K562 (cell line): ENCODE results near the gene ATF6B. TPM values are rescaled to one million over a fixed set of nuclear protein-coding genes. Genes with fewer than 3 reads are reported as not detected.

Experiments
- ATAC-seq: fragments of 200-7000 bp; cut with Tn5 transposase; 3 replicates; pipeline ENCODE4 v1.9.1; 2020; ENCODE audit warnings: moderate library complexity
- BruUV-seq: library from RNA; stranded (reverse); fragments of 400-500 nt; replicated peaks from 2 replicates; lab custom pipeline; 2021; lab: Mats Ljungman, UMichigan
- CTCF ChIA-PET: fragments of 300-600 bp; formaldehyde crosslinking; extraction: SDS; loops from one replicate; lab custom pipeline; 2021; ENCODE audit warnings: low intra/inter-chr PET ratio; lab: Yijun Ruan, JAX
- POLR2A ChIA-PET: fragments of 300-600, 350-650 bp; sonication (Branson Sonifier 250); formaldehyde crosslinking; extraction: SDS; loops from one replicate; lab custom pipeline; 2021; ENCODE audit warnings: antibody characterized with exemption, inconsistent platforms; lab: Yijun Ruan, JAX
- DNase-seq, 4 experiments: peaks; one replicate each; pipeline versions ENCODE4 v3.0.0 to v3.0.0-alpha.2; 2011 to 2018; ENCODE audit warnings: low spot score in 3 of 4, mixed read lengths in 3 of 4; ENCODE audit errors: extremely low read depth in 1 of 4
- FAIRE-seq: peaks from 2 replicates; lab custom pipeline; 2011; peaks lifted over from hg19 to GRCh38; lab: Jason Lieb, UNC
- H2AFZ ChIP-seq: 2 replicates; pipeline ENCODE4 v1.6.0; 2011; ENCODE audit warnings: low read depth, low read length, control low read depth, inconsistent platforms
- H3K27ac ChIP-seq: fragments of 200-600 bp; 3 replicates; pipeline ENCODE4 v1.8.0; 2011; ENCODE audit warnings: low read depth, mild to moderate bottlenecking, control low read depth, inconsistent platforms, low read length, moderate library complexity, mixed read lengths; ENCODE audit errors: extremely low read depth
- H3K27me3 ChIP-seq, 2 experiments: fragments of 300-600 bp in 1 of 2; 2 replicates in 1 of 2; 3 replicates in 1 of 2; pipeline versions ENCODE4 v1.6.0 to v1.8.0; 2011; ENCODE audit warnings: inconsistent platforms in 2 of 2, low read length in 2 of 2, mild to moderate bottlenecking in 1 of 2, mixed read lengths in 1 of 2, moderate library complexity in 1 of 2; ENCODE audit not compliant: control insufficient read depth in 2 of 2, insufficient read depth in 2 of 2
- H3K36me3 ChIP-seq: fragments of 300-600 bp; 3 replicates; pipeline ENCODE4 v1.8.0; 2011; ENCODE audit warnings: mild to moderate bottlenecking, low read length, inconsistent platforms; ENCODE audit not compliant: control insufficient read depth, insufficient read depth
- H3K4me1 ChIP-seq, 2 experiments: fragments of 200-600 bp in 1 of 2; replicated peaks in 1 of 2; 2 replicates in 1 of 2; 3 replicates in 1 of 2; pipeline versions ENCODE4 v1.5.1 to v1.8.0; 2011; ENCODE audit warnings: inconsistent platforms in 2 of 2, low read length in 2 of 2, mild to moderate bottlenecking in 1 of 2, mixed read lengths in 1 of 2, moderate library complexity in 1 of 2; ENCODE audit not compliant: control insufficient read depth in 2 of 2, insufficient read depth in 2 of 2
- H3K4me2 ChIP-seq: 2 replicates; pipeline ENCODE4 v1.6.1; 2011; ENCODE audit warnings: low read length, control low read depth, inconsistent platforms, mixed read lengths; ENCODE audit not compliant: insufficient read depth
- H3K4me3 ChIP-seq: fragments of 200-600 bp; sonication (generic), shearing (Covaris generic); 2 replicates; pipeline ENCODE4 v1.5.1; 2016; ENCODE audit warnings: control low read depth, inconsistent platforms
- H3K79me2 ChIP-seq: fragments of 200-600 bp; 3 replicates; pipeline ENCODE4 v1.8.0; 2011; ENCODE audit warnings: low read length, inconsistent platforms; ENCODE audit not compliant: control insufficient read depth, insufficient read depth
- H3K9ac ChIP-seq, 2 experiments: 2 replicates each; pipeline versions ENCODE4 v1.6.0 to v1.6.1; 2011; ENCODE audit warnings: low read depth in 2 of 2, low read length in 2 of 2, control low read depth in 1 of 2, inconsistent platforms in 1 of 2, mild to moderate bottlenecking in 1 of 2, mixed read lengths in 1 of 2; ENCODE audit not compliant: insufficient read depth in 1 of 2
- H3K9me1 ChIP-seq: one replicate; pipeline ENCODE4 v1.6.0; 2011; ENCODE audit warnings: inconsistent platforms, mild to moderate bottlenecking, low read length, moderate library complexity; ENCODE audit not compliant: control insufficient read depth, insufficient read depth
- H3K9me3 ChIP-seq: replicated peaks from 2 replicates; pipeline ENCODE4 v1.5.1; 2011; ENCODE audit warnings: low read depth, low read length, inconsistent platforms; ENCODE audit not compliant: control insufficient read depth, insufficient read depth
- H4K20me1 ChIP-seq: replicated peaks from 2 replicates; pipeline ENCODE4 v1.6.1; 2011; ENCODE audit warnings: low read length, inconsistent platforms, mixed read lengths; ENCODE audit not compliant: control insufficient read depth, insufficient read depth
- CBX5 ChIP-seq: IDR thresholded peaks from 2 replicates; pipeline ENCODE4 v1.6.1; 2014; ENCODE audit warnings: low read depth, borderline replicate concordance
- CCNT2 ChIP-seq: IDR thresholded peaks from 2 replicates; pipeline ENCODE4 v1.6.1; 2011; ENCODE audit warnings: borderline replicate concordance, low read depth, mild to moderate bottlenecking, moderate library complexity, mixed read lengths, low read length; ENCODE audit not compliant: insufficient read length; ENCODE audit errors: extremely low read depth
- EZH2 ChIP-seq: IDR thresholded peaks from 2 replicates; pipeline ENCODE4 v1.6.1; 2012; ENCODE audit warnings: low read depth, mild to moderate bottlenecking, inconsistent platforms, low read length, borderline replicate concordance
- FOXO4 ChIP-seq: fragments of 450-650 bp; formaldehyde crosslinking; IDR thresholded peaks from 2 replicates; pipeline ENCODE4 v1.4.0; 2020; ENCODE audit warnings: mild to moderate bottlenecking, moderate library complexity
- GATAD2B ChIP-seq: fragments of 450-650 bp; IDR thresholded peaks from 2 replicates; pipeline ENCODE4 v1.6.1; 2017; ENCODE audit warnings: mild to moderate bottlenecking, borderline replicate concordance
- HNRNPUL1 ChIP-seq: fragments of 200-400 bp; formaldehyde crosslinking; IDR thresholded peaks from 2 replicates; pipeline ENCODE4 v1.6.1; 2017; ENCODE audit warnings: low read length
- KDM2B ChIP-seq: fragments of 250-450 bp; sonication (Bioruptor Pico); IDR thresholded peaks from 2 replicates; pipeline ENCODE4 v1.8.0; 2021; ENCODE audit warnings: mild to moderate bottlenecking, moderate library complexity
- MCM2 ChIP-seq: fragments of 450-650 bp; IDR thresholded peaks from 2 replicates; pipeline ENCODE4 v1.6.1; 2017; ENCODE audit warnings: low read depth, mild to moderate bottlenecking
- NCOA6 ChIP-seq: fragments of 450-650 bp; IDR thresholded peaks from 2 replicates; pipeline ENCODE4 v1.6.1; 2017; ENCODE audit warnings: mild to moderate bottlenecking
- PTBP1 ChIP-seq: fragments of 200-400 bp; formaldehyde crosslinking; IDR thresholded peaks from 2 replicates; pipeline ENCODE4 v1.6.1; 2017; ENCODE audit warnings: low read depth, low read length
- PTRF ChIP-seq: fragments of 450-650 bp; IDR thresholded peaks from 2 replicates; pipeline ENCODE4 v1.6.1; 2016; ENCODE audit warnings: mild to moderate bottlenecking, missing genetic modification characterization, missing compliant biosample characterization
- RB1 ChIP-seq: fragments of 450-650 bp; IDR thresholded peaks from 2 replicates; pipeline ENCODE4 v1.6.1; 2017; ENCODE audit warnings: low read depth, mild to moderate bottlenecking
- YY1 ChIP-seq, 3 experiments: IDR thresholded peaks; 2 replicates each; pipeline ENCODE4 v1.6.1; 2011; ENCODE audit warnings: low read length in 2 of 3, mild to moderate bottlenecking in 2 of 3, moderate library complexity in 2 of 3, borderline replicate concordance in 1 of 3, control low read depth in 1 of 3, low read depth in 1 of 3; ENCODE audit not compliant: insufficient read depth in 3 of 3, insufficient replicate concordance in 2 of 3, control insufficient read depth in 1 of 3, insufficient read length in 1 of 3; ENCODE audit errors: extremely low read depth in 1 of 3
- ZBTB7A ChIP-seq: IDR thresholded peaks from 2 replicates; pipeline ENCODE4 v1.6.1; 2011; ENCODE audit warnings: low read depth, mild to moderate bottlenecking, low read length, moderate library complexity, borderline replicate concordance; ENCODE audit not compliant: control insufficient read depth
- ZNF12 ChIP-seq: sonication (generic); formaldehyde crosslinking; IDR thresholded peaks from 2 replicates; pipeline ENCODE4 v1.4.0; 2020; ENCODE audit warnings: mild to moderate bottlenecking, missing genetic modification reagents
- ZNF316 ChIP-seq: fragments of 450-650 bp; IDR thresholded peaks from 2 replicates; pipeline ENCODE4 v1.6.1; 2016
- ZNF696 ChIP-seq: fragments of 250-450 bp; sonication (Bioruptor Pico); conservative IDR thresholded peaks from 2 replicates; pipeline ENCODE4 v1.4.0; 2020; ENCODE audit warnings: mild to moderate bottlenecking, moderate library complexity
- ZNF77 ChIP-seq: fragments of 250-450 bp; sonication (Bioruptor Pico); IDR thresholded peaks from 2 replicates; pipeline ENCODE4 v1.5.0; 2020
- WGBS: fragments of 100-300 bp; shearing (Covaris generic); methylation state at CpG from one replicate; pipeline ENCODE4 v1.1.6; 2016; ENCODE audit warnings: low coverage, mixed read lengths; ENCODE audit not compliant: insufficient coverage; ENCODE audit errors: missing lambda C conversion rate; 5-methylcytosine and 5-hydroxymethylcytosine counted together
- in situ Hi-C: fragments of 300-500 bp; cut with MboI; formaldehyde crosslinking; loops from 4 replicates; pipeline ENCODE4 v1.15.0; 2018; ENCODE audit warnings: inconsistent platforms, mixed read lengths
- intact Hi-C: fragments of 100-400 bp; cut with micrococcal nuclease; formaldehyde crosslinking; loops from 2 replicates; pipeline ENCODE4 v1.14.2; 2022
- polyA plus RNA-seq, 8 experiments: library from polyadenylated mRNA; depleted of rRNA in 4 of 8; stranded (reverse) in 5 of 8; unstranded in 3 of 8; fragments of >200 nt; fragmentation: Nextera tagmentation in 2 of 8; fragmentation: Illumina TruSeq in 1 of 8; extraction: Ambion mirVana in 2 of 8; extraction: Trizol in 1 of 8; gene quantifications; 2 replicates each; pipeline versions ENCODE4 v1.2.1 to v1.2.3, GENCODE V29; 2011 to 2014; ENCODE audit warnings: inconsistent platforms in 1 of 8, missing spikeins in 1 of 8
- total RNA-seq, 7 experiments: library from RNA; depleted of rRNA in 6 of 7; stranded (reverse); fragments of >200 nt in 6 of 7; fragmentation: Illumina TruSeq in 2 of 7; extraction: Trizol in 2 of 7; gene quantifications; 2 replicates each; pipeline versions ENCODE4 v1.2.1 to v1.2.3, GENCODE V29; 2011 to 2021; ENCODE audit warnings: low replicate concordance in 1 of 7
- TF ChIP-seq, protein P1 (sequence below): fragments of 250-450 bp; sonication (Bioruptor Pico); IDR thresholded peaks from 2 replicates; pipeline ENCODE4 v1.5.0; 2021

Gene ATF6B
- total and polyA plus RNA-seq, 9 of the 15 experiments (the other 6 are each of a cell fraction or from before 2014, with no cell fraction given) = 20.7 to 131 (median 31.7) TPM

GRCh38 chr6:32087574-32088486 lies 40.2 kb downstream of the ATF6B start:
- peak; percentile 55 for FAIRE-seq
- Histone ChIP-seq H3K9me3 (no peaks in the 10 kb centered on the region), H3K4me1 (peaks cover 2 to 31% of the 10 kb centered on the region in 2 experiments), H3K4me2 (no peak overlapping the region), H3K27ac (no peak overlapping the region), H3K9ac (peak overlapping the region in 1 of 2 experiments; percentile 74; a peak in 2 of 4 replicates), H3K27me3 (peaks cover 13 to 47% of the 10 kb centered on the region in 2 experiments), H4K20me1 (peaks cover 1% of the 10 kb centered on the region; the same call in 1 of the 2 replicates), H3K79me2 (no peaks in the 10 kb centered on the region), H3K36me3 (no peaks in the 10 kb centered on the region), H3K4me3 (no peak overlapping the region), H3K9me1 (no peaks in the 10 kb centered on the region), H2AFZ (peak overlapping the region; percentile 37; the same call in 1 of the 2 replicates)
- peak; percentile 98 for ATAC-seq
- CTCF ChIA-PET = interaction anchor here (1.2 kb wide), 1 partner anchor 29 kb away, joined by 3 read pairs; no protein-coding TSS in a partner anchor
- peak; percentile 90 to 93 (median 92) for DNase-seq
- no TSS peak for BruUV-seq
- POLR2A ChIA-PET = interaction anchor here (0.6 to 0.8 kb wide), 3 partner anchors 10 to 366 kb away, joined by 3 to 5 read pairs (median 3); partner anchors contain the start of gene LY6G6C
- intact Hi-C loops = no loop called here
- in situ Hi-C loops = no loop called here
- whole genome bisulfite sequencing = 19% methylated on average over 16 of the region's 50 CpGs
- TF ChIP-seq ZBTB7A (peak; percentile 68; the same call in 1 of the 2 replicates), ZNF316 (peak; percentile 54), FOXO4 (CRISPR knock-in tag) (no peak), RB1 (peak; percentile 82), ZNF12 (0 out of 2 replicates have a peak, but pooled peaks have one; percentile 58), ZNF77 (CRISPR knock-in tag) (no peak), MCM2 (no peak), NCOA6 (peak; percentile 60), PTBP1 (no peak), CCNT2 (peak; percentile 39), EZH2 (no peak), YY1 (IDR thresholded peaks at IDR 0.05; ENCODE audit: borderline replicate concordance in 1 of 3, control insufficient read depth in 1 of 3, extremely low read depth in 1 of 3, insufficient read depth in 3 of 3, insufficient read length in 1 of 3, insufficient replicate concordance in 2 of 3, low read depth in 1 of 3, low read length in 2 of 3) (peak in 2 of 3 experiments; percentile 35 to 62), HNRNPUL1 (no peak), GATAD2B (0 out of 2 replicates have a peak, but pooled peaks have one; percentile 70), ZNF696 (CRISPR knock-in tag) (no peak), KDM2B (CRISPR knock-in tag) (no peak), CBX5 (0 out of 2 replicates have a peak, but pooled peaks have one; percentile 57), PTRF (no peak)
- TF ChIP-seq, protein P1, sequence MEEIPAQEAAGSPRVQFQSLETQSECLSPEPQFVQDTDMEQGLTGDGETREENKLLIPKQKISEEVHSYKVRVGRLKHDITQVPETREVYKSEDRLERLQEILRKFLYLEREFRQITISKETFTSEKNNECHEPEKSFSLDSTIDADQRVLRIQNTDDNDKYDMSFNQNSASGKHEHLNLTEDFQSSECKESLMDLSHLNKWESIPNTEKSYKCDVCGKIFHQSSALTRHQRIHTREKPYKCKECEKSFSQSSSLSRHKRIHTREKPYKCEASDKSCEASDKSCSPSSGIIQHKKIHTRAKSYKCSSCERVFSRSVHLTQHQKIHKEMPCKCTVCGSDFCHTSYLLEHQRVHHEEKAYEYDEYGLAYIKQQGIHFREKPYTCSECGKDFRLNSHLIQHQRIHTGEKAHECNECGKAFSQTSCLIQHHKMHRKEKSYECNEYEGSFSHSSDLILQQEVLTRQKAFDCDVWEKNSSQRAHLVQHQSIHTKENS (CRISPR knock-in tag) = no peak
